Measurements from ENCODE around the gene FOXP4.

The FOXP4 gene

DNA sequence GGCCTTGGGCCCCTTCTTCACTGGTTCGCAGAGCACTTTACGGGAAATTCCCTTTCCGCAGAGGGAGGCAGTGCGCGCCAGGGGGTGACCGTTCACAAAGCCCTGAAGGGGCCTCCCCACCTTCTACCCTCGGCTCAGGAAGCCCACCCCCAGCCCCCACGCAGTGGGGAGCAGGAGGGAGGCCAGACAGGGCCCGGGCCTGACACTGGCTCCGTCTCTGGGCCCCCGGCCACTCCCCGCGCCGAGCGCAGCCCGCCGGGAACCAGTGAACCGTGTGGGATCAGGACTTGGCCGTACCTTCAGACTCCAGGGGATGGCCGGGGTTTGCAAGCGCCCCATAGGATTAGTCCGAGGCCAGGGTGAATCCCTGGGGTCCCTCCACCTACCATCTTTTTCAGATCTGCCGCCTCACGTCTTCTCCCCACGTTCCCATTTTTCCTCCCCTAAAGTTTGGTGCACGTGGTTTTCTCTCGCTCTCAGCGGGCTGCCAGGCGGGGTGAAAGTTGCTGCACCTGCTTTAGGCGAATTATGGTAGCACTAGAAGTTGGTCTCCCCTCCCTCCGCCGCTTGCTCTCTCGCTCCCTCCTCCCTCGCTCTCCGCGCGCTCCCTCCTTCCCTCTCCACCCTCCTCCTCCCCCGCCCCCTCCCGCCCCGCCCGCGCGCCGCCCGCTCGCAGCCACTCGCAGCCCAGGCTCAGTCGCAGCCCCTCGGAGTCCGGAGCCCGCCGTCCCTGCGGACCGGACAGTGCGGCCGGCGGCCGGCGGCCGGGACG lies at the start of gene FOXP4:
Gene FOXP4, plus strand, starts transcription at position 679 of the 772 bp plus-strand sequence. CDS start 19,380 bp downstream, outside the sequence.
- H3K4me3 ChIP-seq (ENCODE audit: low read depth, low read length): peak within 1 kb of the TSS; percentile 70

DNA sequence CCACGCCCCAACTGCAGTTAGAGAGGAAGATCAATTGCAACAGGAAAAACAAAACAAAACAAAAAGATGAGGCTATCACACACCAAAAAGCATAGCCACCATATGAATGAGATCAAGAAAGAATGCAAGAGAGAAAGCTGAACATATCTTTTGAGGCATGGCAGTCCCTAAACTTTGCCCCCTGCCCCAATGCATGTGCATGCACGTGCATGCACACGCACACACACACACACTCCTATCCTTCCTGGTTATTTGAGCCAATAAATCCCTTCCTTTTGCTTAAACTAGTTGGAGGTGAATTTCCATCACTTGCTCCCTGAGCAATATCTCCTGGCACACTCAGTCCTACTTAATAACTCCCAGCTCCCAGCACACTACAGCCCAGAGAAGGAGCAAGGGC lies 48.6 kb upstream of the FOXP4 start:
- H3K4me3 ChIP-seq (ENCODE audit: low read depth, low read length): no peak overlapping the region

- H3K4me3 ChIP-seq (ENCODE audit: low read depth, low read length): no peak overlapping the region
Observed at GRCh38 chr6:41497994-41498393, 48.2 kb upstream of the FOXP4 start.

- no peak overlapping the region for H3K4me3 ChIP-seq (ENCODE audit: low read depth, low read length)
Observed at GRCh38 chr6:41498968-41499599, 47.1 kb upstream of the FOXP4 start.

DNA sequence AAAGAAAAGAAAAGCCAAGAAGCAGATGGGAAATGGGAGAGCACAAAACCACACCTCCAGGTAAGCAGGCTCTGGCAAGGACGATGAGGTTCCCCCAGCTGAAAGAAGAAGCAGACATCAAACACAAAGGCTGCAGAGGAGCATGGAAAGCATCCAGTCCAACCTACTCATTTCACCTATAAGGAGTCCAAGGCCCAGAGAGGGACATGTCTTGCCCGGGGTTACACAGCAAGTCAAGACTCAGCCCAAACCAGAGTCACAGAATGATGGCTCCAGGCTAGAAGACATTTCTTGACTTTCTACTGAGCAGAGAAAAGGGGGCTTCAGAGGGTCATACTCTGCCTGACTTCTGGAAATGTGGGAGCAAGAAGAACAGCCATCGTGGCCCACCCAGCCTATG lies 45.6 kb upstream of the FOXP4 start:
- no peak overlapping the region for H3K4me3 ChIP-seq (ENCODE audit: low read depth, low read length)

DNA sequence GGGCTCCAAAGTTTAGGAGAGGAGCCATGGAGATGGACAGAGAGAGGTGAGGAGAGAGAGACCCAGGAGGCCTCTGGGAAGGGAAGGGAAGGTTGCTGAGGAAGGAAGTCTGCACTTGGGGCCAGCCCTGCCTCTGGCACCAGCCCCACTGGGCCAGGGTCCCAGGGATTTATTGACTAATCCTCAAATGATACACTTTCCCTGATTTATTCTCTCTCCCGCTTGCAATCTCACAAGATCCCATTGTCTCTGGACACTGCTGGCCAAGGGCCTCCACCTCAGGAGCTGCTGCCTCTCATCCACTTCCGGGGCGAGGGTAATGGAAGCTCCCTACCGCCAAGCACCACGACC lies 43.6 kb upstream of the FOXP4 start:
- no peak overlapping the region for H3K4me3 ChIP-seq (ENCODE audit: low read depth, low read length)

- peak overlapping the region; percentile 8 for H3K4me3 ChIP-seq (ENCODE audit: low read depth, low read length)
Observed at GRCh38 chr6:41502917-41503671, 43.1 kb upstream of the FOXP4 start.

DNA sequence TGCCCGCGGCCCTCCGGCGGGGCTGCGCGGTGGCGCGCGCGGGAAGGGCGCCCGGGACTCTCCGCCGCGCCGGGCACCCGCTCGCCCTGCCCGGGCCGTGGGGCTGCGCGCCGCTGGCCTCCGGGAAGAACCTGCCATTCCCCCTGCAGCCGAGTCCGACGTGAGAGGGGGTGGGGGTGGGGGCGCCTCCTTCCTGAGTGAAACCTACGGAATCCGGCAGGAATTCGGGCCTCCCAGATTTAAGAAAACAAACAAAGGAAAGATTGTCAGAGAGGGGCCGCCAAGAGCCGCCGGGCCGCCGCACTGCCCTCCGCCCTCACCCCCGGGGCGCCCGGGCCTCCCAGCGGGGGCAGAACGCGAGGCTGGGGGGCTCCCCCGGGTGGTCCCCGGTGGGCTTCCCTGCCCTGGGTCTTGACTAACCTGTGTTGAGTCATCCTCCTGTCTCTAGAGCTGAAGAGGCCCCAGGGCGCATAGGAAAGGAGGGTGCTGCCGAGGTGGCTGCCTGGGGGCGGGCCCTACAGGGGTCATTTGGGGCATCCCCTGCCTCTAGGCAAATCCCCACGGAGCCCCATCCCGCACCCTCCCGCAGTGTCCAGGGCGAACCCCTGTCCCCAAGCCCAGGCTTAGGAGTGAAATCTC lies 42.2 kb upstream of the FOXP4 start:
- no peak overlapping the region for H3K4me3 ChIP-seq (ENCODE audit: low read depth, low read length)

GRCh38 chr6:41504466-41505121 lies 41.6 kb upstream of the FOXP4 start:
- peak overlapping the region; percentile 10 for H3K4me3 ChIP-seq (ENCODE audit: low read depth, low read length)

- H3K4me3 ChIP-seq (ENCODE audit: low read depth, low read length): no peak overlapping the region
Observed at GRCh38 chr6:41505122-41506049, 40.8 kb upstream of the FOXP4 start.

GRCh38 chr6:41508479-41508878 lies 37.7 kb upstream of the FOXP4 start:
- H3K4me3 ChIP-seq (ENCODE audit: low read depth, low read length): no peak overlapping the region

- H3K4me3 ChIP-seq (ENCODE audit: low read depth, low read length): no peak overlapping the region
Observed at GRCh38 chr6:41509580-41509979, 36.6 kb upstream of the FOXP4 start.

- H3K4me3 ChIP-seq (ENCODE audit: low read depth, low read length): no peak overlapping the region
Observed at GRCh38 chr6:41511443-41512060, 34.6 kb upstream of the FOXP4 start.

DNA sequence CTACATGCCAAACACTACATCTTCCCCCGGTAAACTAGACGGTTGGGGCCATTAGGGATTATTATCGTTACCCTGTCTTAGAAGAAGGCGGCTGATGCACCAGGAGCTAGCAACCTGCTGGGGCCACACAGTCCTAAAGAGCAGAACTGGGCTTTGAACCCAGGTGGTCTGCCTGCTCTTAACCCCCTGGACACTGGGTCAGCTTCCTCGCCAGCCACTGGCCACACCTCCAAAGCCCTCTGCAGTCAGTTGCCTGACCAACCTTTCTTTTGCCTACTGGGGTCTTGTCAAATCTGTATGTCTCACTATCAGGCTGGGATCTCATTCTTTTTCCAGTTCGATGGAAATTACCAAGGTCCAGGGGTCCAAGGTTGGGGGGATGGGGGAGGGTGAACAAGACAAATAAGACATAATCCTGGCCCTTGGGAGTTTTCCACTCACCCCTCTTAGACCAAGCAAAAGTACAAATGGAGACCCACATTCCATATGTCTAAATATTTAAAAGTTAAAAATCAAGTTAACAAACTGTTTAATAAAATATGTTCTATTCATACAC lies 34.0 kb upstream of the FOXP4 start:
- H3K4me3 ChIP-seq (ENCODE audit: low read depth, low read length): no peak overlapping the region

GRCh38 chr6:41515995-41516394 lies 30.2 kb upstream of the FOXP4 start:
- H3K4me3 ChIP-seq (ENCODE audit: low read depth, low read length): no peak overlapping the region

GRCh38 chr6:41518118-41518517 lies 28.1 kb upstream of the FOXP4 start:
- H3K4me3 ChIP-seq (ENCODE audit: low read depth, low read length): no peak overlapping the region

DNA sequence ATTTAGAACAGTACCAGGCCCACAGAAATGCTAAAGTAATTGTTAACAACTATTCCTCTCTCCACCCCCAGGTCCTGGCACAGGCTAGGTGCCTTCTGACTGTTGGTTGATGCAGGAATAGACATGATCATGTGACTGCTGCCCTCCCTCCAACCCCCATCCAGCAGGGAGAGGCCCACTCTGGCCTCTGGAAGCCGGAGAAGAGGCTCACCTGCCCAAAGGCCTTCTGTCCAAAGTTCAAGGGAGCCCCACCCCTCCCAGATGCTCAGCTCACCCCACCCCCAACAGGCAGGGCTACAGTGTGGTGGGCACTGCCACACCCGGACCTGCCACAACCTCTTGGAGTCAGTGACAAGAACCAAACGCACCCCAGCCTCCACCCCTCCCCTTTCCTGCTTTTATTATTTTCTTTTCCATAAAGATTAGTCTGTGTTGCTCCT lies 26.9 kb upstream of the FOXP4 start:
- no peak overlapping the region for H3K4me3 ChIP-seq (ENCODE audit: low read depth, low read length)

- H3K4me3 ChIP-seq (ENCODE audit: low read depth, low read length): no peak overlapping the region
Observed at GRCh38 chr6:41519745-41520699, 26.2 kb upstream of the FOXP4 start.

All from iPS-11a (cell line).